Testis (tissue), 2 donors: ENCODE measurements around the gene EML2.

Source experiments
- CTCF ChIP-seq, 3 experiments: fragments of 450-650 bp in 2 of 3; fragments of 200-600 bp in 1 of 3; sonication (generic) in 1 of 3; IDR thresholded peaks; one replicate each; pipeline ENCODE4 v1.5.1; 2016 to 2019; ENCODE audit warnings: antibody characterized with exemption in 3 of 3, mild to moderate bottlenecking in 2 of 3, moderate library complexity in 1 of 3
- POLR2A ChIP-seq: fragments of 450-650 bp; IDR thresholded peaks from one replicate; pipeline ENCODE4 v1.6.1; 2017; ENCODE audit warnings: antibody characterized with exemption, mild to moderate bottlenecking, moderate library complexity

- TF ChIP-seq CTCF (IDR thresholded peaks at IDR 0.05): no peak
- no peak for TF ChIP-seq POLR2A
Measured at GRCh38 chr19:45590300-45591003, 48.7 kb downstream of the EML2 start.
